ENCODE results near the gene SRXN1.

DNA sequence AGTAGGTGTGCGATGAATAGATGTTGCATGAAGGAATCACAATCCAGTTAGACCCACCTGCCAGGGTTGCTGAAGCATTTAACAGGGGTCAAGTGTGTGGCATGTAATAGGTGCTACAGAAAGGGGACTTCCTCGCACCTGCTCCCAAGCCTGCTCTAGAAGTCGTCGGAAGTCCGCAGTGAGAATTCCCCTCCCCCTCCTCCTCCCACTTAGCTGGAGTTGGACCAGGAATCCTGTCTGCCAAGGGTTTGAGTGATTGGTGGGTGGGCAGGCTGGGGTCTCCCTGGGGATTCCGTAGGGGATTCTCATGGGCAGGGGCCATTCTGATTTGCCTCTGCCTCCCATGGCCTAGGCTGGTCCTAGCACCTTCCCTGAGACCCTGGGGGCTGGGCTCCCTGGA, 12.3 kb upstream of the SRXN1 start:
- TF ChIP-seq, protein P1, sequence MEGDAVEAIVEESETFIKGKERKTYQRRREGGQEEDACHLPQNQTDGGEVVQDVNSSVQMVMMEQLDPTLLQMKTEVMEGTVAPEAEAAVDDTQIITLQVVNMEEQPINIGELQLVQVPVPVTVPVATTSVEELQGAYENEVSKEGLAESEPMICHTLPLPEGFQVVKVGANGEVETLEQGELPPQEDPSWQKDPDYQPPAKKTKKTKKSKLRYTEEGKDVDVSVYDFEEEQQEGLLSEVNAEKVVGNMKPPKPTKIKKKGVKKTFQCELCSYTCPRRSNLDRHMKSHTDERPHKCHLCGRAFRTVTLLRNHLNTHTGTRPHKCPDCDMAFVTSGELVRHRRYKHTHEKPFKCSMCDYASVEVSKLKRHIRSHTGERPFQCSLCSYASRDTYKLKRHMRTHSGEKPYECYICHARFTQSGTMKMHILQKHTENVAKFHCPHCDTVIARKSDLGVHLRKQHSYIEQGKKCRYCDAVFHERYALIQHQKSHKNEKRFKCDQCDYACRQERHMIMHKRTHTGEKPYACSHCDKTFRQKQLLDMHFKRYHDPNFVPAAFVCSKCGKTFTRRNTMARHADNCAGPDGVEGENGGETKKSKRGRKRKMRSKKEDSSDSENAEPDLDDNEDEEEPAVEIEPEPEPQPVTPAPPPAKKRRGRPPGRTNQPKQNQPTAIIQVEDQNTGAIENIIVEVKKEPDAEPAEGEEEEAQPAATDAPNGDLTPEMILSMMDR (IDR thresholded peaks at IDR 0.05; ENCODE audit: borderline replicate concordance, extremely low read depth, low read length, poor library complexity, severe bottlenecking): no peak
- TF ChIP-seq EZH2 (IDR thresholded peaks at IDR 0.05; ENCODE audit: borderline replicate concordance, low read depth, low read length, severe bottlenecking): no peak
